ENCODE results near the gene AMDHD2.

Gene AMDHD2

DNA sequence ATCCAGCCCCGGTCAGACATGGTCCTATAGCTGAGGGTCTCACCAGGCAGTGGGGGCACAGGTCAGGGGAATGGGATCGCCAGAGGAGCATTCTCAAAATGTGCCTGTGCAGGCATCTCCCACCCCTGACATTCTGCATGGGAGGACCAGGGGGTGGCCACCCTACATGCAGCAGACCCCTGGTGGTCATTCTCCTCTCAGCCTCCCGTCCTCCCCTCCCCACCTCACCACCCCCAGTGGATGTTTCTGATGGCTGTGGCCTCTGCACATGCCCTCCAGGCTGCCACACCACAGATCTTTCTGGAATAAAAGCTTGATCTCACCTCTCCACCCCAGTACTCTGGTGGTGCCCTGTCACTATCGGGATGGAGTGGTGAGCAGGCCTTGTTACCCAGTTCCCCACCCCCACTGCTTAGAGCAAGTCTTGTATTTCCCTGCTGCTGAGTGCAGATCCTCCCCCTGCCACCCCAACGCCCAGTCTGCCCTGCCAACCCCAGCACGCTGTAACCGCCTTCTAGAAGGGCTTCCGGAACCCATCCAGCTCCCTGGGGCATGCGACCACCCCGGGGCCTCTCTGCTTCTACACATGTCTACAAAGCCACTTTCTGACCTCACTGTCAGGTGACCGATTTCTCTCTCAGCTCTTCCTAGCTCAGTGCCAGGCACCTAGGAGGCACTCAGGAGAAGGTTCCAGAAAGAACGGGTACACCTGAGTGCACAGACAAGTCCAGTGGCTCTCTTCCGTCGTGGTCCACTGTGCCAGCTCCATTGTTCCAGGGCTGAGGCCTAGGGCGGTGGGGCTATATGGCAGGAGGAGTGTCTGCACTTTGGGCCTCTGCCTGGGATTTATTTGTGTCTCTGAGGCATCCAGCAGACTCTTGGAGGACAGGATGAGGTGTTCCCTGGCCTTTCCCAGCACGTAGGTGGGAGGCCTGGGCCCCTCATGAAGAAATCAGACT lies 36.0 kb upstream of the AMDHD2 start:
- ATAC-seq: no peak

DNA sequence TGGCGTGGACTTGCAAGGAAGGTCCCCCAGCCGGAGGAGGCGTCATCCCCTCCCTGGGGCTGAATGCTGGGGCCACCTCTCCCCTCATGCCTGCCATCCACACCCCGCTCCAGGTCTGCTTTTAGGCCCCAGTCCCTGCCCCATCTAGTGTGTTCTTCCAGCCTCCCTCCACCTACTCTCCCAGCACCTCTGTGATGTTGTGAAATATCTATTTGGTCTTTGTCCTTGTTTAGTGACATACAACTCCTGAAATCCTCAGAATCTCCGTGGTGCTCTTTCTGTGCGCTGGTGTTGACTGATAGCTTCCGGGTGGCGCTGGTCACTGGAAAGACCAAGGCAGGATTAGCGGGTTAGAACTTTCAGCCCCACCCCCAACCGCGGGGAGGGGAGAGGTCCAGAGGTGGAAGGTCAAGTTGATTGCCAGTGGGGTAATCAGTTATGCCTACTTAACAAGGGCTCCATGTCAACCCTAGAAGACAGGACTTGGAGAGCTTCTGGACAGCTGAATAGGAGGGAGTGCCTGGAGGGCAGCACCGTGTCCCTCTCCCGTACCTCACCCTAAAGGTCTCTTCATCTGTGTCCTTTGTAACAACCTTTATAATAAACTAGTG lies 35.2 kb upstream of the AMDHD2 start:
- no peak for ATAC-seq

DNA sequence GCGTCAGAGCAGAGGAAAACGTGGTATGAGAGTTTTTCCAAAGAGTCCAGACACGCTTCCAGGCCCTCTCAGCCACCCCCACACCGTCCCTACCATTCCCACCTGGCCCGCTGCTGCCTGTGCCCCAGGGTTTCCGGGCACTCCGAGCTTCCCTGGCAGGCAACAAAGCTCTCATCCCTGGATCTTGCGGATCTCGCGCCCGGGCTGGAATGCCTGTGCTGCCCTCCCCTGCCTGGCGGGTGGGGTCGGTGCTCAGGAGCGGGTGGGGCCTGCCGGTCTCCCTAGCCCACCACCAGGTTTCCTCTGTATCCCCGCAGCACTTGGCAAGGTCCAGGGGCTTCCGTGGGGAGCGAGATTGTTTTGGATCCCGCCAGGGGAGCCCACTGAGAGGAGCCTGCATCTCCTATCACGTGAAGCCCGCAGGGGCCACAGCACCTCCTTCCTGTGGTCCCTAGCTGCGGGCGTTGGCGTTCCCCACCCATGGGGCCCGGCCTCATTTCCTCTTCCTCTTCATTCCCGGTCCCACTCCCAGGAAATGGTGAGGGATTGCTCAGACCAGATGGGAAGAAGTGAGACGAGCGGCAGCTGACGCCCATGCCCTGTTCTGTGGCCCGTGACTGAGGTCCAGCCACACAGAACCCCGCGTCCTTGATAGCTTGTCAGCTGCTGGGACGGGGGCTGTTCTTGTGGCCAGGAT lies 34.2 kb upstream of the AMDHD2 start:
- ATAC-seq: no peak

DNA sequence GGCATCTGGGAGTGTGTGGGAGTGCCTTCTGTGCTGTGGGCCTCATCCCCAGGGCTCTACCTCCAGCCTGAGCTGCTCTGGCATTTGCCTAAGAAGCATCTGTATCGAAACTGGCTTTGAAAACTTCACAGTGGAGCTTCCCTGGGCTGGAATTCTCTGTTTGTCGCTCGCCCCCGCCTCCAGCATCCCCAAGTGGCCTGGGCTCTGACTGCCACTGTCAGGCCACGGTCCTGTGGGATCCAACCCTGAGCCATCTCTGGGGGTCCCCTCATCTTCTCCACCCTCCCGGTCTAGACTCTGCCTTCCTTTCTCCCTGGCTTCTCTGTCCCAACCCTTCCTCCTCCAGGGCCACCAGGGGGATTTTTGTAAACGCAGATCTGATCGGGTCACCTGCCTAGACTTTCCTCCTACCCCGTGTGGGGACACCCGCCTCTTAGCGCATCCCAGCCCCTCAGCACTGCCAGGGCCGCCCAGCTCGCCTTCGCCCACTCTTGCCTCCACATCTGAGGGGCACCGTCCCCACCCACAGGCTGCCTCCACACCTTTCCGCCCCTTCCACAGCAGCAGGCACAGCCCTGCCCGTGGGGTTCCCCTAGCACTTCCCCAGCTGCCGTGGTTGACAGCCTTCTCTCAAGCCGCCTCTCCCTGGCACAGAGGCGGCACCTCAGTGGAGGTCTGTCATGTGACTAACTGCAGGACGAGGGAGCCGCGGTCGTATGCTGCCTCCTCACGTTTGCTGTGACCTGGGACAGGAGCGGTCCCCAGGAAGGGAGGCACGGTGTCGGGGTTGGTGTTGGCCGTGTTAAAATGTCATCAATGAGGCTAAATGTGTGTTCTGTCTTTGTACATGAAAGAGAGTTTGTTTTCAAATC lies 33.3 kb upstream of the AMDHD2 start:
- ATAC-seq: peak; percentile 93 to 96

DNA sequence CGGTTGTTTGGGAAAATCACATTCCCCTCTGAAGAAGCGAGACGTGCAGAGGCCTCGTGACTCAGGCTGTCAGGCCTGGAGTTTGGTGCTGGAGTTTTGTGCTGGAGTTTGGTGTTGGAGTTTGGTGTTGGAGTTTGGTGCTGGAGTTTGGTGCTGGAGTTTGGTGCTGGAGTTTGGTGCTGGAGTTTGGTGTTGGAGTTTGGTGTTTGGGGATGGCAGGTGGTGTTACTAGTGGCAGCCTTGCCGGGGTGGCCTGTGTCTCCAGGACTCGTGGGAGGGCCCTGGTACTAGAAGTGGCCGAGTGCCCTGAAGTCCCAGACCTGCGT lies 32.7 kb upstream of the AMDHD2 start:
- no peak for ATAC-seq

DNA sequence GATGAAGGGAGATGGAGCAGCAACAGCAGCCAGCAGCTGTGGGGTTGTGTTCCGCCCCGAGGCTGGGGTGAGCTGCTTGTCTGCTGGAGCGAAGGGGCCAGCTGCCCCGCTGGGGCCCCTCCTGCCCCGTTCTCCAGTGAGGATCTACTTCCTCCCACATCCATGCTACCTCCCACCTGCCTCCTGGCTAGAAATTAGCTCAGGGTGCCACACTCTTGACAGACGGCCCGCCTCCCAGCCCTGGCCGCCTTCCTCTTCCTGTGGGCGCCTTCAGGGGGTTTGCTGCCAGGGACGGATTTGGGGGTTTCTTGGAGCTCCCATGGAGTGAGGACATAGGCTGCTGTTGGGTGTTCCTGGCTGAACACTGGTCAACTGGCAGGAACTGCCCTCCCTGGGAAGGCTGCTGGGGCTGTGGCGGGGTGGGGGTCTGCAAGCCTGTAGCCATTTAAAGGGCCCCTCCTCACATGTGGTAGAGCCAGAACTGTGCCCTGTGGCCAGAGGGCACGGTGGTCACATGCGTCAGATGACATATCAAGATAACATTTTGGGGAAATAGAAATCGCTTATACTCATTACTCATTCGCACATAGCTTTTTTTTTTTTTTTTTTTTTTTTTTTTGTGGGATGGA lies 32.2 kb upstream of the AMDHD2 start:
- ATAC-seq: no peak

DNA sequence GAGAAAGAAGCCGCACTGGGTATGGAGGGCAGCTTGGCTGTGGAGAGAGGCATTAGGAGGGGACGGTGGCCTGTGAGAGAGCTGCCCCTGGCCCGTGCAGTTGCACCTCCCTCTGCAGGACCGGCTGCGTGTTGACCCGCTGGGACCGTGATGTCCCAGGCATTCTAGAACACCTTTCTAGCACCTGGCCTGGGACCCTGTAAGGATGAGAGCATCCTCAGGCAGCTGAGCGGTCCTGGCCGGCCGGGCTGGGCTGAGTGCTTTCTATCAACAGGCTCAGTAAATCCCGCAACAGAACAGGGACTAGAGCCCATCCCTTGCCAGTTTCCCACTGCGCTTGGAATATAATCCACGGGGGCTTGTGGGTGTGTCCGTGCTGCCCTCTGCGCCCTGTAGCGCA lies 30.6 kb upstream of the AMDHD2 start:
- no peak for ATAC-seq

DNA sequence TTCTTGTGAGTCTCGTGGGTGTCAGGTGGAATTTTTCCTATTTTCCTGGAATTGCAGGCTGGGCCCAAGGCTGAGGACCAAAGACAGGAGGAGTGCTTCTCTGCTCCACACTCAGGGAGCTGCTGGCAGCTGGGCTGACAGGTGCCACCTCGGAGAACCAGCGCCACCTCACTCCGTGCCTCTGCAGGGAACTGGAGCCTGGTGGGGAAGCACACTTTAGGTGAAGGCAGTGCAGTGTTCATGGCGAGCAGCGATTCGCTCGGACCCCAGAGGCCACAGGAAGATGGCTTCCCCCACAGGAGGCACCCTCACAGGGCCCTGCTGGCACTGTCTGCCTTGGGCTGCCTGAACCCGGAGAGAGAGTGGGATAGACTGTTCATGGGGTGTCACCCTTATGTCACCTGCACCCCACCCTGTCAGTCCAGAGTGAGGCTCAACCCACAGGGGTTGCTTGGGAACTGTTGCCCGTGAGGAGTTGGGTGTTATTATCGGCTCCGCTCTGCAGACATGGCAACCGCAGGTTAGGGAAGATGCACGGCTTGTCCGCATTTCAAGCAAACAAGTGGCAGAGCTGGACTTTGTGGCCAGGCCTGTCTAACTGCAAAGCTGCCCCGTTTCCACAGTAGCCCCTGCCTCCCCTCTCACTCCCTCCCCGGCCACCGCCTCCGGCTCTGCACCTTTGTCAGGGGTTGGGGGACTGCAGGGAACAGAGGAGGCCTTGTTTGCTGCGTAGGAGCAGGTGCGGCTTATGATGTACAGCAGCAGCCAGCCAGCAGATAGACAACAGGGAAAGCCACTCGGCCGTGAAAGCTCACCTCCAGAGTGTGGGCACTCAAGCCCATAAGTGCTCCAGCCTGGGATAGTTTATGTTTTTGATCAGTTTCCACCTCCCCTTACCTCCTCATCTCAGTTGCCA lies 29.7 kb upstream of the AMDHD2 start:
- no peak for ATAC-seq

DNA sequence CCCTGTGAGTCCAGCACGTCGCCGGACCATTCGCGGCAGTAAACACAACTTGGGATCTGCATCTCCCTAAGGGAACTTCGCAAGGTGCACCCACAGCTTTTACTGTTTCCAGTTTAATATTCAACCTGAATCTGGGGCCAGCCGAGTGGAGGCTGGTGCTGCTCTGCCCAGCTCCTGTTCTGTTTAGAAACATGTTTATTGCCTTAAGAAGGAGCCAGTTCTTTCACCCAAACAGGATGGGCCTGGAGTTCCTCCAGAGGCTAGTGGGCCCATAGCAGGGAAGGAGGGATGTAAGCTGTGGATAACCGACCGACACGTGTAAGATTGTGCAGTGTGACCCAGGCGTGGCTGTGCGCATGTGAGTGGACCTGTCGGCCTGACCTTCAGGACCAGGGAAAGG lies 27.9 kb upstream of the AMDHD2 start:
- no peak for ATAC-seq

DNA sequence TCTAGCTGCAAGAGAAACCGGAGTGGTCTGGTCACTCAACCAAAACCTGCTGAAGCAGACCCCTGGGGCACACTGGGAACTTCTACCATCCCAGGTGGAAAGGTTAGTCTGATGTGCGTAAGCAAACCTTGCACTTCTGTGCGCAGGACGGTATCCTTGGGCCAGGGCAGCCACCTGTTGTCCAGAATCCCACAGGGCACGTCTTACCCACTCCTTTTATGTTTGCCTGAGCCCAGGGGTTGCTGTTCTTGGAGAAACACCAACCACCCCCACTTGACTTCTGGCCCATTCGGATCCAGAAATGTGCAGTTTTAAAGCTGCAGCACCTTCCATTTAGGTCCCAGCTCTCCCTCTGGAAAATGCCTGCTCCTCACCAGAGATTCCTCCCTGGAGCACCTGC lies 26.6 kb upstream of the AMDHD2 start:
- no peak for ATAC-seq

DNA sequence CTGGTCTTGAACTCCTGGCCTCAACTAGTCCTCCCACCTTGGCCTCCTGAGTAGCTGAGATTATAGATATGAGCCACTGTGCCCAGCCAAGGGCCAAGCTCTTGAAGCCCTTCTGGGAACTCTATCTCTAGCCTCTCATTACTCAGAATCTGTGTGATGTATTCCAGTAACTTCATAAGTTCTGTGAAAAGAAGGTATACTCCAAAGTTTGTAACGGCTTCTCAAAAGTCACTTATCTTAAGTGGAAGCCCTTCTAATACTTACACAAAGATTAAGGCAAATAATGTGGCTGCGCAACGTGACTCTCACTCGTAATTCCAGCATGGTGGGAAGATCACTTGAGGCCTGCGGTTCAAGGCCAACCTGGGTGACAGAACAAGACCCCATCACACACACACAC lies 25.6 kb upstream of the AMDHD2 start:
- no peak for ATAC-seq

DNA sequence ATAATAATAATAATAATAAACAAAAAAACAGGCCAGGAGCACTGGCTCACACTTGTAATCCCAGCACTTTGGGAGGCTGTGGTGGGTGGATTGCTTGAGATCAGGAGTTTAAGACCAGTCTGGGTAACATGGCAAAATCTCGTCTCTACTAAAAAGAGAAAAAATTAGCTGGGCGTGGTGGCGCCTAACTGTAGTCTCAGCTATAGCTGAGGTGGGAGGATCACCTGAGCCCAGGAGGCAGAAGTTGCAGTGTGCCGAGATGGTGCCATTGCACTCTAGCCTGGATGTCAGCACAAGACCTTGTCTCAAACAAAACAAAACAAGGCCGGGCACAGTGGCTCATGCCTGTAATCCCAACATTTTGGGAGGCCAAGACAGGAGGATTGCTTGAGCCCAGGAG lies 25.1 kb upstream of the AMDHD2 start:
- no peak for ATAC-seq

DNA sequence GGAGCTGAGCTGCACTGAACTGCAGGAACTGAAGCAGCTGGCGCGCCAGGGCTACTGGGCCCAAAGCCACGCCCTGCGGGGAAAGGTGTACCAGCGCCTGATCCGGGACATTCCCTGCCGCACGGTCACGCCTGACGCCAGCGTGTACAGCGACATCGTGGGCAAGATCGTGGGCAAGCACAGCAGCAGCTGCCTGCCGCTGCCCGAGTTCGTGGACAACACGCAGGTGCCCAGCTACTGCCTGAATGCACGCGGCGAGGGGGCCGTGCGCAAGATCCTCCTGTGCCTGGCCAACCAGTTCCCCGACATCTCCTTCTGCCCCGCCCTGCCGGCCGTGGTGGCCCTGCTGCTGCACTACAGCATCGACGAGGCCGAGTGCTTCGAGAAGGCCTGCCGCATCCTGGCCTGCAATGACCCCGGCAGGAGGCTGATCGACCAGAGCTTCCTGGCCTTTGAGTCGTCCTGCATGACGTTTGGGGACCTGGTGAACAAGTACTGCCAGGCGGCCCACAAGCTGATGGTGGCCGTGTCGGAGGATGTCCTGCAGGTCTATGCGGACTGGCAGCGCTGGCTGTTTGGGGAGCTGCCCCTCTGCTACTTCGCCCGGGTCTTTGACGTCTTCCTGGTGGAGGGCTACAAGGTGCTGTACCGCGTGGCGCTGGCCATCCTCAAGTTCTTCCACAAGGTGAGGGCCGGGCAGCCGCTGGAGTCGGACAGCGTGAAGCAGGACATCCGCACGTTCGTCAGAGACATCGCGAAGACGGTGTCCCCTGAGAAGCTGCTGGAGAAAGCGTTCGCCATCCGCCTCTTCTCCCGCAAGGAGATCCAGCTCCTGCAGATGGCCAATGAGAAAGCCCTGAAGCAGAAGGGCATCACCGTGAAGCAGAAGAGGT lies 23.7 kb upstream of the AMDHD2 start:
- no peak for ATAC-seq

DNA sequence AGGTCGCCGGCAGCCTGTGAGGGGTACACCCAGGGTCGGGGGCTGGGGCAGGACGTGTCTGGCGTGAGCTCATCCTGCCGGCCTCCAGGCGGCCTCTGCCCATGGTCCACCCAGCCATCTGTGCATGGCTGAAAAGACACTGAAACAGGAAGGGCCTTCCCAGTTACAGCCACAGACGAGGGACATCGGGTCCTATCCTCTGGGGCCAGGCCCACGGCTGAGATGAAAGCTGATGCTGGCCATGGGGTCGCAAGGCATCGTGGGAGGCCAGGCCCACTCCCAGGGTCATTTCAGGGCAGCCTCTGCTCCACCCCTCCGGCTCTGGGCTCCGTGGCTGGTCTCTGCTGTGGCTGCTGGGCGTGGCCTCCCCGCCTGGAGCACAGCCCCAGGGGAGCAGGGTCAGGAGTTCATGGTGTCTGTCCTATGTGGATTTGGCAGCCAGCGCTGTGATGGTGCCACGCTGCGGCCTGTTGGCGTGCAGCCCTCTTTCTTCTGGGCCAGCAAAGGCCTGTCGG lies 23.0 kb upstream of the AMDHD2 start:
- ATAC-seq: no peak

DNA sequence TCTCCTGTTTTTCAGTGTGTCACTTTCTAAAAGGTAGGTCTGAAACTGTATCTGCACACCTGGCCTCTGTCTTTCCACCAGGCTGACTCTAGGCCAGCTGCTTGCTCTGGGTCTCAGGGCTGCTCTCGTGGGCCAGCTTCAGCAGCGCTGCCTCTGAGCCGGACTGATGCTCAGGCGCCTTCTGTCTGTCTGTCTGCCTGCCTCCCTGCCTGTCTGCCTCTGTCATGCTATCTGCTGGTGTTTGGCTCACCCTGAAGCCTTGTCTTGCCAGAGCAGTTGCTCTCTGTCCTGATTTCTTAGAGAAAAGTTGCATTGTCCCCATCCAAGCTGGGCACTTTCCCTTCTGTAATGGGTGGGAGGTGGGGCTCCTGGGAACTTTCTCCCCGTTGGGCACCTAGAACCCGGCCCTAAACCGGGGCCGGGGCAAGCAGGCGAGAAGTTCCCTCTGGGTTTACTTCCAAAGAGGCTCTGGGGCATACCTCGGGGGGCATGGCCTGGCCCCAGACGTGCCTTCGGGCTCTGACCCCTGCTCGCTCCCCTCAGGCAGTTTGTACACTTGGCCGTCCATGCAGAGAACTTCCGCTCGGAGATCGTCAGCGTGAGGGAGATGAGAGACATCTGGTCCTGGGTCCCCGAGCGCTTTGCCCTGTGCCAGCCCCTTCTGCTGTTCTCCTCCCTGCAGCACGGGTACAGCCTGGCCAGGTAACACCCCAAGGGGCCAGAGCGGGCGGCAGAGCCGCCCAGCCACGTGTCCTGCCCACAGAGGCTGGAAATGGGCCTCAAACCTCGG lies 22.3 kb upstream of the AMDHD2 start:
- no peak for ATAC-seq

DNA sequence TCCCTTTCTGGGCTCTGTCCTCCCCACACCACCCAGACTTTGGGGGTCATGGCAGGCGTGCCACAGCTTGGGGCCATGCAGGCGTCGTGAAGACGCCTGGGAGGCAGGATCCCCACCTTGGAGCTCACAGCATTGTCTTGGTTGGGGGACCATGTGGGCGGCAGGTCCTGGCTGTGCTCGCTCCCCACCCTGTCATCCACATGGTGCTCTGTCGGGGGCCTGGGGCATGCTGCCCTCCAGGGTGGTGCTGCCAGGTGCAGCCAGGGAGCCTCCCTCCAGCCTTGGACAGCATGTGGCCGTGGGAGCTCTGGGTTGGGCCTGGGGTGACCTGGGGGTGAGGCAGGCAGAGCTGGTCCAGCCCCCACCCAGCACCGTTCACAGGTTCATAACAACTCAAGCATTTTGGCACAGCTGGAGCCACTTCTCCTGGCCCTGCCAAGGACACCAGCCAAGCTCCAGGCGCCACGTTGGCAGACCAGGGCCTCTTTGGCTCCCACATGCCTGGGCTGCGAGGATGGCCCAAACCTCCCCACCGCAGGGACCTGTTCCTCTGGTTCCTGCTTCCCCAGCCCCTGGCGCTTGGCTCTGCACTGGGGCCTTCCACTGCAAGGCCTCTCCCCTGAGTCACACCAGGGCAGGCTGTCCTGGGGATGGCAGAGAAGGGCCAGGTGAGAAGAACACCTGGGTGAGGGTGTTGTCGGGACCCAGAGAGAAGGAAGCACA lies 21.5 kb upstream of the AMDHD2 start:
- no peak for ATAC-seq

DNA sequence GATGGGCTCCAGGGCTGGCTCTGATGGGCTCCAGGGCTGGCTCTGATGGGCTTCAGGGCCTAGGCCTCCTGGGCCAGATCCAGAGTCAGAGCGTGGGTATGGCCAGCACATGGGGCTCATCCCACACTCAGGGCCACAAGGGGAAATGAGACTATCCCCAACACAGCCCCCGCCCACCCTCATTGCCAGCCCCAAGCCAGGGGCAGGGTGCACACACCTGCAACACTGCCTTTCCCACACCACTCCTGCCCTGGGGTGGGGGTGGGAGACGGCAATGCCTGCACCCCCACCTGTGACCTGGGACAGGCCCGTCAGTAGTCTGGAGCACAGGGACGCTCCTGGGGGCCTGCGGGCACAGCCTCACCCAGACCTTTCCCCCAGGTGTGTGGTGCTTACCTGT lies 20.7 kb upstream of the AMDHD2 start:
- ATAC-seq: no peak

DNA sequence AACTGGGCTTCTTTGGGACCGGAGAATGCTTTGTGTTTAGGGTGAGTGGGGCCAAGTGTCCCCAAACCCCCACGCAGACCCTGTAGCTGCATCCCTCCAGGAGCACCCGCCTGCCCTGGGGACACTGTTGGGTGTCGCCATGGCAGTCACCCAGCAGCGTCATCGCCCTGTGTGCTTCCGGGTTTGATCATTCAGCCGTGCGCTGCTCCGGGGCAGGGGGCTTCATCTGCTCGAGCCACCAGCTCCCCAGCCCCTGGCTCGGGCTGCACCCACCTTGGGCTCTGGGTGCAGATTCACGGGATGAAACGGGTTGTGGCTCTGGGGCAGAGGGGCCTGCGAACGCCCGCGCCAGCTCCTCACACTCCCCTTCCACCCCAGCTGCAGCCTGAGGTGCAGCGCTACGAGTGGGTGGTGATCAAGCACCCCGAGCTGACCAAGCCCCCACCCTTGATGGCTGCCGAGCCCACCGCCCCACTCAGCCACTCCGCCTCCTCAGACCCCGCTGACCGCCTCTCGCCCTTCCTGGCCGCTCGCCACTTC lies 20.2 kb upstream of the AMDHD2 start:
- ATAC-seq: no peak

All from activated CD4-positive, CD25-positive, alpha-beta regulatory T cell treated with anti-CD3 and anti-CD28 coated beads, Interleukin-2, amount 50 U/mL, for 24 hours (primary cell).